ENCODE measurements around the gene CECR2. TPM values are rescaled to one million over a fixed set of nuclear protein-coding genes. Genes with fewer than 3 reads are reported as not detected.
A peak's percentile ranks its signal among the peaks of the same experiment; 100 is the strongest.

CECR2 gene
- total RNA-seq, 3 donors from 2014 or later (not counting 1 experiment from before 2014, with no cell fraction given): 0.02 to 0.45 TPM; not detected in 1

DNA sequence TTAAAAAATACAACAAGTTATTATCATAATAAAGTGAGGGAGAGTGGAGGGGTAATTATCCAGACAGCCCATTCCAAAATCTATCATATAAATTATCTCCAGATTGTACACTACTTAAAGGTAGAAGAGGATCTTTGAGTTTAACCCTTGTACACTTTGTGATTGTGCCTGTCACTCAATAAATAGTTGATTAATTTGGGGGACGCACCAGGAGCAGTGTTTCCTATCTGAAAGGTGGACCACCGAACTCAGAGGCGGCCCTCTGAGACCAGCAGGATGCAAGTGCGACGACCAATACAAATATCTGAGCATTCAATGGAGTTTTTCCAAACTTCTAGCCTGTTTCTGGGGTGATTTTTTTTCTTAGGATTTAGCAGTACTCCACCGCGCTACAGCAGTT lies 1.1 kb upstream of the CECR2 start:
- no peak overlapping the region for H3K27ac Mint-ChIP-seq
- Histone ChIP-seq H3K4me3 (ENCODE audit: low read length) (no peak overlapping the region), H3K27me3 (ENCODE audit: control insufficient read depth, insufficient read depth, low read length) (peaks cover 30% of the 10 kb centered on the region), H3K36me3 (ENCODE audit: control insufficient read depth, insufficient read depth, low read length) (no peaks in the 10 kb centered on the region), H3K27ac (ENCODE audit: low read length) (no peak overlapping the region), H3K9me3 (ENCODE audit: control insufficient read depth, insufficient read depth, low read length) (no peaks in the 10 kb centered on the region), H3K4me1 (ENCODE audit: control insufficient read depth, insufficient read depth, low read length) (peaks cover 16% of the 10 kb centered on the region)
- H3K4me3 Mint-ChIP-seq: peak overlapping the region; percentile 62
- H3K27me3 Mint-ChIP-seq (ENCODE audit: low read depth in 2 of 2): peaks cover 45 to 63% of the 10 kb centered on the region in 2 donors
- no peaks in the 10 kb centered on the region for H3K9me3 Mint-ChIP-seq
- 14% methylated on average over 7 of the region's 7 CpGs for WGBS (ENCODE audit: insufficient coverage)
- intact Hi-C loops (cut with micrococcal nuclease): no loop called here
- DNase-seq: no peak
- H3K4me1 Mint-ChIP-seq: peaks cover 12 to 21% of the 10 kb centered on the region in 2 donors
- no peak for ATAC-seq
- no peaks in the 10 kb centered on the region for H3K36me3 Mint-ChIP-seq
- TF ChIP-seq, protein P1, sequence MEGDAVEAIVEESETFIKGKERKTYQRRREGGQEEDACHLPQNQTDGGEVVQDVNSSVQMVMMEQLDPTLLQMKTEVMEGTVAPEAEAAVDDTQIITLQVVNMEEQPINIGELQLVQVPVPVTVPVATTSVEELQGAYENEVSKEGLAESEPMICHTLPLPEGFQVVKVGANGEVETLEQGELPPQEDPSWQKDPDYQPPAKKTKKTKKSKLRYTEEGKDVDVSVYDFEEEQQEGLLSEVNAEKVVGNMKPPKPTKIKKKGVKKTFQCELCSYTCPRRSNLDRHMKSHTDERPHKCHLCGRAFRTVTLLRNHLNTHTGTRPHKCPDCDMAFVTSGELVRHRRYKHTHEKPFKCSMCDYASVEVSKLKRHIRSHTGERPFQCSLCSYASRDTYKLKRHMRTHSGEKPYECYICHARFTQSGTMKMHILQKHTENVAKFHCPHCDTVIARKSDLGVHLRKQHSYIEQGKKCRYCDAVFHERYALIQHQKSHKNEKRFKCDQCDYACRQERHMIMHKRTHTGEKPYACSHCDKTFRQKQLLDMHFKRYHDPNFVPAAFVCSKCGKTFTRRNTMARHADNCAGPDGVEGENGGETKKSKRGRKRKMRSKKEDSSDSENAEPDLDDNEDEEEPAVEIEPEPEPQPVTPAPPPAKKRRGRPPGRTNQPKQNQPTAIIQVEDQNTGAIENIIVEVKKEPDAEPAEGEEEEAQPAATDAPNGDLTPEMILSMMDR (IDR thresholded peaks at IDR 0.05): no peak

DNA sequence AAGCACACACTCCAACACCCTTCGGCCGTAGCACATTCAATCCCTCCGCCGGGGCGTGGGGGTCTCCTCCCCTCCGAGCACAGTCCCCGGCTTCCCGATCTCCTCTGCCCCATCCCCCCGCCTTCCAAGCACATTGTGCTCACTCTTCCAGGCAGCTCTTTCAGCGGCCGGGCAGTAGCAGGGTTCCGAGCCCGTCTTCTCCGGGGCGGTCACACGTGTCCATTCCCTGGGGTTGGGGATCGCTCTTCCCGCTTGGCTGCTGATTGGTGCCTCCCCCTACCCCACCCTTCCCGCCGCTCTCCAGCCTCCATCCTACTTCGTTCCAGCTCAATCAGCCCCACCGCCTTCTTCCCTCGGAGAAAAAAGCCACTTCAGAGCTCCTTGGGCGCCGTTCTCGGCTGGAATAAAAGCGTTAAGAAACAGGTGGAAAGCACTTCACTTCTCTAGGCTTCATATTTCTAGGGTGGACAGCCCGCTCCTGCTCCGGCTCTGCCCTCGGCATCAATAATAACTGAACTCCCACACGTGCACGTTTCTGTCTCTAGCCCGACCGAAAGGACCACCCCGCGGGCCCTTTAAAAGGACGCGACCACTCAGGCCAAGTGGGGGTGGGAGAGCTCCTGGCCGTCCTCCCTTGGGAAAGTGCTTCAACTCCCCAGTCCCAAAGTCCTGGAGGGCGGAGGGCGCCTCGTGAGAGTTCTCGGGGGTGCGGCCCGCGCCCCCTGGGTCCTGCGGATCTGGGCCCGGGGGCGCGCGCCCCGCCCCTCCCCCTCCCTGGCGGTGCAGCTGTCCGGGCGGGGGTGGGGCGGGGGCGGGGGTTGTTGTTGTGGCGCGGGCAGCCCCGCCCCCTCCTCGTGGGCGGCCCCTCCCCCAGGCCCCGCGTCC lies 464 bp upstream of the CECR2 start:
- Histone ChIP-seq H3K4me1 (ENCODE audit: control insufficient read depth, insufficient read depth, low read length) (peaks cover 16% of the 10 kb centered on the region), H3K36me3 (ENCODE audit: control insufficient read depth, insufficient read depth, low read length) (no peaks in the 10 kb centered on the region), H3K4me3 (ENCODE audit: low read length) (no peak overlapping the region), H3K27me3 (ENCODE audit: control insufficient read depth, insufficient read depth, low read length) (peaks cover 31% of the 10 kb centered on the region), H3K27ac (ENCODE audit: low read length) (no peak overlapping the region), H3K9me3 (ENCODE audit: control insufficient read depth, insufficient read depth, low read length) (no peaks in the 10 kb centered on the region)
- no peak overlapping the region for H3K27ac Mint-ChIP-seq
- H3K4me1 Mint-ChIP-seq: peaks cover 12 to 21% of the 10 kb centered on the region in 2 donors
- H3K36me3 Mint-ChIP-seq: no peaks in the 10 kb centered on the region
- DNase-seq (peak in 1 of 2 donors; percentile 32), ATAC-seq (no peak)
- intact Hi-C loops (cut with micrococcal nuclease): no loop called here
- H3K27me3 Mint-ChIP-seq (ENCODE audit: low read depth in 2 of 2): peaks cover 46 to 63% of the 10 kb centered on the region in 2 donors
- no peaks in the 10 kb centered on the region for H3K9me3 Mint-ChIP-seq
- WGBS (ENCODE audit: insufficient coverage): under 1% methylated on average over 57 of the region's 64 CpGs
- TF ChIP-seq, protein P1 (IDR thresholded peaks at IDR 0.05): no peak
- peak overlapping the region; percentile 62 for H3K4me3 Mint-ChIP-seq

DNA sequence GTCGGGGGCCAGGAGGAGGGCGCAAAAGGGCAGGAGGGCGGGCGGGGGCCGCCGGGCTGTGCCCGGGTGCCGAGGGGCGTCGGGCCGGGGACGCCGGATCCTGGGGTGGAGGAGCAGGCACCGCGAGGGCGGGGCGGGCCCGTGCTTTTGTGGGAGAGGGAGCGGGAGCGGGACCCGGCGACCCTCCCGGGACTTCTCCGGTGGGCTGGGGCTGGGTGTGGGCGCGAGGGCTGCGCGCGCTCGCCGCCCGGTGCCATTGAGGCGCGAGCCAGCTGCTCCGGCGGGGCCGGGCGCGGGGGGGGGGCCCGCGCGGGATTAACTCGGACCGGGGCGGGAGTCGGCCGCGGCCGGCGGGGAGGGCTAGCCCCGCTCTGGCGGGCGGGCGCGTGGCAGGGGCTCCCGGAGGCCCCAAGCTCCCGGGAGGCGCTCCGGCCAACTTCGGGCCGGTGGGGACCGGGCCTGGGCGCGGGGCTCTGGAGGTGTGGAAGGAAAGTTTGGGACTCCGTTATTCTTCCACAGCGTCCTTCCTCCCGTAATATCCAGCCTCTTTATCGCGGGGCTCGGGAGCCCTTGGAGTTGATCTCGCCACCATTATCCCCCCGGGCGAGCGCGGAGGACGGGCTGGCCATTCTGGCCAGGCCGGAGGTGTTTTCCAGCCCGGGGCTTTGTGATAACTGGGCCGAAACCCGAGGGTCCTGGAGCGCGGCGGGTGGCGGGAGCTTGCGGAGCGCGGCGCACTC lies 936 bp downstream of the CECR2 start:
- H3K27me3 Mint-ChIP-seq (ENCODE audit: low read depth in 2 of 2): peaks cover 43 to 50% of the 10 kb centered on the region in 2 donors
- ATAC-seq (peak in 1 of 3 donors; percentile 4), DNase-seq (no peak)
- Histone ChIP-seq H3K27ac (ENCODE audit: low read length) (no peak overlapping the region), H3K9me3 (ENCODE audit: control insufficient read depth, insufficient read depth, low read length) (no peaks in the 10 kb centered on the region), H3K4me1 (ENCODE audit: control insufficient read depth, insufficient read depth, low read length) (peaks cover 16% of the 10 kb centered on the region), H3K4me3 (ENCODE audit: low read length) (no peak overlapping the region), H3K36me3 (ENCODE audit: control insufficient read depth, insufficient read depth, low read length) (no peaks in the 10 kb centered on the region), H3K27me3 (ENCODE audit: control insufficient read depth, insufficient read depth, low read length) (peaks cover 34% of the 10 kb centered on the region)
- 2% methylated on average over 88 of the region's 88 CpGs for WGBS (ENCODE audit: insufficient coverage)
- no peaks in the 10 kb centered on the region for H3K36me3 Mint-ChIP-seq
- no peaks in the 10 kb centered on the region for H3K9me3 Mint-ChIP-seq
- no peak overlapping the region for H3K27ac Mint-ChIP-seq
- TF ChIP-seq, protein P1 (IDR thresholded peaks at IDR 0.05): no peak
- intact Hi-C loops (cut with micrococcal nuclease): no loop called here
- H3K4me3 Mint-ChIP-seq: peak overlapping the region; percentile 37
- H3K4me1 Mint-ChIP-seq: peaks cover 12 to 21% of the 10 kb centered on the region in 2 donors
